Left hindlimb (tissue), 1 donor: ENCODE data around the gene ECE1.

Experiments
- DNase-seq: peaks from one replicate; pipeline ENCODE4 v3.0.0-alpha.2; 2018

Gene ECE1

GRCh38 chr1:21266119-21266774 is 24.0 kb downstream of the ECE1 start:
- no peak for DNase-seq

DNA sequence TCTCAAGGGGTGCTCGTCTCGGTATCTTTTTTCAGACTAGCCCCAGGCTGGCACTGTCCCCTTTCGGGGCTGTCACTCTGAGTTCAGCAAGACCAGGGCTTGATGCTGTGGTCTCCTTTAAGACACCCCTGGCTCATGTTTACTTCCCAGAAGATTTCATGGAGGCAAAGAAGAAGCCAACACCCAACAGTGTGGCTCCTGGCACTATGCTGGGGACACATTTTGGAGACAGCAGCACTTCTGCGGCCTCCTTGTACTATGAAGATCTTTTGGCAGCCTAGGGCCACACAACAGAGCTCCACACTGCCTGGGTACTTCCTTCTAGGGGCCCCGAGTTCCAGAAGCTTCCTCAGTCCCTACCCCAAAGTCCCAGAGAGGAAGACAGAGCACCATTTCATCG is 24.6 kb downstream of the ECE1 start:
- no peak for DNase-seq

DNA sequence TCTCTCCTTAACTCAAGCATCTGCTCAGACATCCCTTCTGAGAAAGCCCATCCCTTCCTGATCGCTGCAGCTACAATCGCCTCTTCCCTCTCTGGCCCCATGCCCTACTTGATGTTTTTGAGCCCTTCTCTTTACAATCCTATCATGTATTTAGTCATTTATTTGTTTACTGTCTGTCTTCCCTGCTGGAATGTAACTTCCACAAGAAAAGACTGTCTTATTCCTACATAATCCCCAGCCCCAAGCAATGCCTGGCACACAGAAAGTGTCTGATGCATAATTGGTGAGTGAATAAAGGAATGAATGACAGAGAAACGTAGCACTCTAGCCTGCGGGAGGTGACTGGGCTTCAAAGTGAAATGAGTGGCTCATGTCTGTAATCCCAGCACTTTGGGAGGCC is 25.4 kb downstream of the ECE1 start:
- no peak for DNase-seq

DNA sequence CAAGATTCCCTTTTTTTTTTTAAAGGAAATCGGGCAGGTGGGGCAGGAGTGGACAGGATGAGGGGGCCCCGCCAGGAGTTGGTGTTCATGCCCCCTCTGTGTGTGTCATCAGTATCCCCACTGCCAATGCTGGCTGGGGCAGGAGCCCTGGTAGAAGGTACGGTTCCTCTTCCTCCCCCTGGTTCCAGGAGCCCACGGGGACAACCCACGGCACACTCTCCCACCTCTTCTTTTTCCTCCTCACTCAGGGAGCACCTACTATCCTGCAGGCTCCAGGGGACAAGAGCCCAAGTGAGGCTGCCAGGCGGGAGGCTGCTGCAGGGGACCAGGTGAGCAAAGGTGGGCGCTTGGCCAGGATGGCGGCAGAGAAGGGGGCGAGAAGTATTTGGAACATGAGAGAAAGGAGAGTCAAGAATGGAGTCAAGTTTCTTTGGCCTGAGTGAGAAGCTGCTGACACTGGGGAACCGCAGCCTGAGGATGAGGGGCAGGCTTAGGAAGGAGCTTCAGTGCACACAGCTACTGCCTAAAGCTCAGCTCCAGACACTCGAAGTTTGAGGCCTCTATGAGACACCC is 26.5 kb downstream of the ECE1 start:
- no peak for DNase-seq

GRCh38 chr1:21263052-21263429 is 27.2 kb downstream of the ECE1 start:
- DNase-seq, result no peak

DNA sequence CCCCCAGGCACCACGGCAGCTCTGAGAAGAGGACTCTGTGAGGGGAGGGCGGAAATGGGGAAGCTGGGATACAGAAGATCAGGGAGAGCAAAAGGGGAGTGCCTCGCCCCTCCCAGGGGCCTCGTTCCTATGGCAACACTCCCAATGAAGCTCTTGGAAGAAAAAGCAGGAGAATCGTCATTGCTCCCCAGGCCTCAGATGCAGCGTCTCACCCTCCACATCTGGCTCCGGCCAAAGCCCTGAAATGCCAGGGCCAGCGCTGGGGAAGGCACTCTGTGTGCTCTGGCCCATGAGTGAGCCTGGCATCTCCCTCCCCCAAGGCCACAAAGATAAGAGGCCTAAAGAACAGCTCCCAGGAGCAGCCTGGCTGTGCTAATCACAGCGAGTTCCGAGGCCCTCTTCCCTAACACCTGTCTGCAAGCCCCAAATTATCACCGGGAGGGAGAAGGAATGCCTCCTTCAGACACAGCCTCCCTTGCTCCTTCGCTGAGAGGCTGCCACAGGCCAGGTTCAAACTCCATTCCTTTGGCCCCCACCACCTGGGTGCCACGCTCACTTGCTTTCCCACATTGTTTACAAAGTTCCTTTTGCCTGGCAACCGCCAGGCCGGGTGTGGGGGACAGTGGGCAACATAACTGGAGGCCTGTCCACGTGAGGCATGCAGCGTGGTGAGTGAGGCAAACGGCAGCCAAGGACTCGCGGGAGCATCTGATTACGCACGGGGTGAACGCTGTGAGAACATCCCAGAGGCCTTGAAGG is 27.8 kb downstream of the ECE1 start:
- peak; percentile 69 for DNase-seq

DNA sequence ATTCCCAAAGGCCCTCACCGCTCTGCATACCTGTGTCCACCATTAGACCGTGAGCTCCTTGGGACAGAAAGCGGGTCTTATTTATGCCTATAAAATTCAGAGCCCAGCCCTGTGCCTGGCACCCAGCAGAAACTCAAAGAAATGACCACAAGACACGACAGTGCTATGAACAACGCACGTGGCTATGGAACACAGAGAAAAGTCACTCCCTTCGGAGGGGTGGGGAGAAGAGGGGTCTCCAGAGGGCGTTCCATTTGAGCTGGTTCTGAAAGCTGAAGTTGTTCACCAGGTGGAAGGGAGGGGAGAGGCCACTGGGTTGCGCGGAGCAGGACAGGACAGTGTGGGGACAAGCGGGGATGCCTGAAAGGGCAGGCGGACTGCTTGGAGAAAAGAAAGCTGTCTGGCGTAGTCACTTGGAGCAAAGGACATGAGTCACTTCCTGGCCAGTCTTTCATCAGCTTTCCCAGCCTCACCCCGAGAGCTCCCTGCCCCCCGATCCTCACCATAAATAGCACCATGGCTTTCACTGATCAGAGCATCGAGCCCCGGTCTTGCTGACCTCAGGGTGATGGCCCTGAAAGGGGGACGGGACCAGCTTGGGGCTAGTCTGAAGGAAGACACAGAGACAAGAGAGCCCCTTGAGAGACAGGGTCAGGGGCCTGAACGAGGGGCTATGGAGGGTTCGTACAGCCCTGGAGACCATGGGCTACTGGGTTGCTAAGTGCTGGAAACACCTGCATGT is 28.5 kb downstream of the ECE1 start:
- peak; percentile 70 for DNase-seq

DNA sequence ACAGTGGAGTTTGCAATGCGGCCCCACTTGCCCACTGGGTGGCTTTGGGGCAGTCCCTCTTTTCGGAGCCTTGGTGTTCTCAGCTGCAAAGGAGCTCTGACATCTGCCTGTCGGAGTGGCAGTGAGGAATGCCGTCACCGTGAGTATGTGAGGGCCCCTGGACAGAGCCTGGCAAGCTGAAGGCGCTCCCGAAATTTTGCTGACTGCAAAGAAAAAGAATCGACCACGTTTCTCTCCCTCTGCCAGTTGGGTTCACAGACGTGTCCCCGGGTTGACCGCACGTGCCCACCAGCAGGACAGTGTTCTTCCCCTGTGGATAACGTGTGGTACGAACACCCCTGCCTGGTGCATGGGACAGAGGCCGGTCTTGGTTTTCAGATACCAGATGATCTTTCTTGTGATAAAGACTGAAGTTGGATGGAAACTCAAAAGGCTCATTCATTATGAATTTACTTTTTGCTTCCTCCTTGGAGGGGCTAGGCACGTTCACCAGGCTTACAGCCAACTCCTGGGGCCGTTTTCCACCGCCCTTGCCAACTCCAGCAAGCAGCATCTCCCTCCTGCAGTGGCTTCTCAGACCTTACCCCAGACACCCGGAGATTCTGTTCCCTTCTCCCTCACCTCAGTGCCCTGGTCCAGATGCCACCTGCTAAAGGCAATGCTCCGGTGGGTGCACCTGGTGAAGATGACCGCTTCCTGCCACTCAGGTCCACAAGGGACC is 29.7 kb downstream of the ECE1 start:
- DNase-seq, result no peak

GRCh38 chr1:21259316-21260076 is 30.8 kb downstream of the ECE1 start:
- no peak for DNase-seq

DNA sequence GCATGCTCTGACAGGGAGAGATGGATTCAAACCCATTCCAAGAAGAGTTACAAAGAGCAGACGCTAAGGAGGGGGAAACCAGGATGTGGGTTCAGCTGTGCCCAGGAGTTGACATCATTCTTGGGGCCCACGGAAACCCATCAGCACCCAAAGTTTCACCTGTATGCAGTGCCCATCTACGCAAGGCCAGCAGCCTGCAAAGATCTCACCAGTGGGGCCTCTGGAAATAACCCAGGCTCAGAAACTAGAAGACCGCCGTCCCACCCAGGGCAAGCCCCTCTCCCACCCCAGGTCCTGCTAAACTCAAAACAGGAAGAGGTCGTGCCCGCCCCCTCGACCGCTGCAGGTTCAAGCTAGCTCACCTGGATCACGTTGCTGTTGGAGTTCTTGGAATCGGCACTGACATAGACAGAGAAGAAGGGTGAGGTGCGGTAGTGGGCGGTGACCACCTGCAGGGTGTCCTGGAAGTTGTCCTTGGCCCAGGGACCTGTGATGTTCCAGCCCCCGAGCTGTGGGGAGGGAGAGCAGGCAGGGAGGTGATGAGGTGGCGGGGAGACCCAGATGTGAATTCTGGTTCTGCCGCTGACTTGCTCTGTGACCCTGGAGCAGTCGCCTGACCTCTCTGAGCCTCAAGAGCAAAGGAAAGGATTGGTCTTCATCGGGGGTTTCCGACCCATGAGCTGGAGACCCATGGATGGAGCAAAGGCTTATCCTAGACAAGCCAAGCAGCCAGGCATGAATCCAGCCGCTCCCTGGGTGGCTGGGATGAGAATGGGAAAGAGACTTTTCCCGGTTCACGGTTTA is 31.7 kb downstream of the ECE1 start:
- no peak for DNase-seq

GRCh38 chr1:21257431-21258135 is 32.7 kb downstream of the ECE1 start:
- no peak for DNase-seq

- DNase-seq, result no peak
Measured at GRCh38 chr1:21256776-21257175, 33.5 kb downstream of the ECE1 start.

- DNase-seq, result no peak
Measured at GRCh38 chr1:21255943-21256320, 34.3 kb downstream of the ECE1 start.

- peak; percentile 83 for DNase-seq
Measured at GRCh38 chr1:21255284-21255942, 34.9 kb downstream of the ECE1 start.

GRCh38 chr1:21254335-21254951 is 35.8 kb downstream of the ECE1 start:
- DNase-seq, result peak; percentile 90

GRCh38 chr1:21251773-21252471 is 38.3 kb downstream of the ECE1 start:
- DNase-seq, result peak; percentile 80

DNA sequence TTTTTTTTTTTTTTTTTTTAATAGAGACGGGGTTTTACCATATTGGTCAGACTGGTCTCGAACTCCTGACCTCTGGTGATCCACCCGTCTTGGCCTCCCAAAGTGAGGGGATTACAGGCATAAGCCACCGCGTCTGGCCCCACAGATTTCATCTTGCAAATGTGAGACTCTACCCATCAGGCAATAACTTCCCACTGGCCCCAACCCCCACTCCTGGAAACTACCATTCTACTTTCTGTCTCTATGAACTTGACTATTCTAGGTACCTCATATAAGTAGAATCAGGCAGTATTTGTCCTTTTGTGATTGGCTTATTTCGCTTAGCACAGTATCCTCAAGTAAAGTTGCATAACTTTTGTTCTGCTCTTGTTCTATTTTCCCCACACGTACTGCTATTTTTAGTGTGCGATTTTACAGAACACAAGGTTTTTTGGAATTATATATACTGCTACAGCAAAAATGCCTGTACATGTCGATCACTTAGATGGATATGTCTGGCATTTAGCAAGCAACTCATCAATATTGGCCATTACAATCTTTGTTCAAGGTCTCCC is 40.2 kb downstream of the ECE1 start:
- no peak for DNase-seq

DNA sequence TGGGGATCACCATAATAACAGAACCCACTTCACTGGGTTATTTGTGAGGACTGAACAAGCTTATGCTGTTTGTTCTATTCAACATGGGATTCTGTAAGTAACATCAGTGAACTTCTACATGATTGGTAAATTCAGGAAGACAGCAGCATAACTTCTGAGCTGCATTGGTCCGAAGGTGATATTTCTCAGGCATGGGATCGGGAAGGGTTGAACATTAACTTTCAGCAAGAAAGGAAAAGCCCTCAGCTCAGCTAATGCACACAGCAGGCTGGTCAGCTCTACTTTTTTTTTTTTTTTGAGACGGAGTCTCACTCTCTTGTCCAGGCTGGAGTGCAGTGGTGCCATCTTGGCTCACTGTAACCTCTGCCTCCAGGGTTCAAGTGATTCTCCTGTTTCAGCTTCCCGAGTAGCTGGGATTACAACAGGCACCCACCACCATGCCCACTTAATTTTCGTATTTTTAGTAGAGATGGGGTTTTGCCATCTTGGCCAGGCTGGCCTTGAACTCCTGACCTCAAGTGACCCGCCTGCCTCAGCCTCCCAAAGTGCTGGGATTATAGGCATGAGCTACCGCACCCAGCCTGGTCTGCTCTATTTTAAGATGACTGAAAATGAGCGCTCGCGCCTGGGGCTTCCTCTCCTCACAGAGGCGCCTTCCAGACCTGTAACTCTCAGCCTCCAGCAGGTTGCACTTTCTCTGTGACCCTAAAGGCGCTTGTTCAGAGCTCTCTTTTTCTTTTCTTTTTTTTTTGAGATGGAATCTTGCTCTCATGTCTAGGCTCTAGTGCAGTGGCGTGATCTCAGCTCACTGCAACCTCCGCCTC is 42.2 kb downstream of the ECE1 start:
- no peak for DNase-seq
